EH (cell line): ENCODE data around the gene VPS13C.

Source experiments
- DNase-seq: peaks from one replicate; pipeline ENCODE4 v3.0.0-alpha.2; 2015; ENCODE audit warnings: low read depth

Gene VPS13C

DNA sequence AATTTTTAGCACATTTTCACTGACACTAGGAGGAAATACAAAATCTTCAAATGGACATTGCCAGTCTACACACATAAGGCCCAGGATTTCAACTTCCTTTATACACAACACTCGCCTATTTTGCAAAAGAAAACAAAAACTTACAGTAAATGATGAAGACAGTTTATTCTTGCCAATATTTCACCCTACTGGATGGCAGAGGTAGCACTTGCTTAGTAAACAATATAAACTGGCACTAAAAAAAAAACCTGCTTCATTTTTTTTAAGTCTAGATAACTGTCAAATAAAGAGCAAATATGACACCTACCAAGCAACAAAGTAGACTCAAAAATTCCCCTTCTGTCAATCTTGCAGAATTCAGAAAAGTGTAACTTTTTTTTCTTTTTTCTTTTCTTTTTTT is 204.0 kb downstream of the VPS13C start:
- DNase-seq = no peak

GRCh38 chr15:61853195-61853594 is 207.1 kb downstream of the VPS13C start:
- DNase-seq = no peak

GRCh38 chr15:61851955-61852354 is 208.3 kb downstream of the VPS13C start:
- no peak for DNase-seq

DNA sequence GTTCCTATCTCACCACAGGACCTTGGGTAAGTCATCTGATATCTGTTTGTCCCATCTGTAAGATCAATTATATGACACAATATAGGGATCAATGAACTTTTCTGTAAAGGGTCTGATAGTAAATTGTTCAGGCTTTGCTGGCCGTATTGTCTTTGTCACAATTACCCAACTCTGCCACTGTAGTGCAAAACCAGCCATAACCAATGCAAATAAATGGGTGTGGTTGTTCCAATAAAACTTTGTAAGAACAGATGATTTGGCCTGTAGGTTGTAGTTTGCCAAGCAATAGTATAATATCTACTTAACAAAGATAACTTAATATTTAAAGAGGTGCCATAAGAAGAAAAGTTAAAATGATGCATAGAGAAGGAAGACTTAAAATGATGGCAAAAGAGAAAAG is 210.8 kb downstream of the VPS13C start:
- no peak for DNase-seq

DNA sequence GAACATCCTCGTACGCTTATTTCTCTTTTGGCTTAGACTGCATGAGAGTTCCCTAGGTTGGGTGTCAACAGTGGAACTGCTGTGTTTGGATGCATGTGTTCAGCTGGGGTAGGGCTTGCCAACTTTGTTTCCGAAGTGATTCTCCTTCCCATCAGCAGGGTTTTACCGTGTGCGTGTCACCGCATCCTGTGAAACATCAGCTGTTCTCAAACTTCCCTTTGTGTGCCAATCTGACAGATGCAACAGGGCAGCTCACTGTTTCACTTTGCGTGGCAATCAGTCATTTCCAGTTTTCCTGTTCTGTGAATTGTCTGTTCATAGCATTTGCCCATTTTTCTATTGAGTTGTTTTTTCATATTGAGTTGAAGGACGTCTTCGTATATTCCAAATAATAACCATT is 218.8 kb downstream of the VPS13C start:
- DNase-seq = no peak

DNA sequence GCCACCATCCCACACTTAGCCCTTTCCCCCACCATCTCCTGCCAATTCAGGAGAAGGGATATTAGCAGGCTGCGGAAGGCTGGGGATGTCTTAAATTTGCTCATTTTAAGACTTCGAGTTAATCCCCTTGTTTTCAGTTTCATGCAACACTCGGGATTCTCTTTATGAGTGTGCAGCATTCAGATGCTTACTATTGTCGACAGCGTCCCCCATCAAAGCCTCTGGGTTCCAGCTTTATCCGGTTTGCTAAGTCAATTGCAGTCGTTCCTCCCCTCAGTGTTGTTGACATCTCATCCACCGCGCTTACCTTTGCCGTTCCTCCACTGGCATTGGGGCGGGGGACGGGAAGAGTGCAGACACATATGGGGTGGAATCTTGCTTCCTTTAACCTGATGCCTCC is 220.2 kb downstream of the VPS13C start:
- DNase-seq = no peak

DNA sequence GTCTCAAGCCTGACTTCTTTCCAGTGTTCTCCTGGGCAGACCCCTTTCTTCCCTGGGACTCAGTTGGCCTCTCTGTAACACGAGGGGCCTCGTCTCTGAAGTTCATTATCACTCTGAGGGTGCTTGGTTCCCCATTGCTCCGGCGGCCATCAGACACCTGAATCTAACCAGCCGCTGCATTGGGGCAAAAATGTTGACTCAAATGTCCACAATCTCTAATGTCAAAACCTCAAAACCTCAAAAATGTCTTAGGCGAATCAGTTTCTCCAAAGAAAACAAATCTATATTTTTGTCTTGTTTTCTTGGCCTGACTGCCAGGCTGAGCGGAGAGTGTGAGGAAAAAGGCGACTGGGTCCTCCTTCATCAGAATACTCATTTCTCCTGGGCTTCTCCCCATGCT is 220.7 kb downstream of the VPS13C start:
- DNase-seq = peak; percentile 22

GRCh38 chr15:61835496-61836106 is 224.6 kb downstream of the VPS13C start:
- peak; percentile 65 for DNase-seq

DNA sequence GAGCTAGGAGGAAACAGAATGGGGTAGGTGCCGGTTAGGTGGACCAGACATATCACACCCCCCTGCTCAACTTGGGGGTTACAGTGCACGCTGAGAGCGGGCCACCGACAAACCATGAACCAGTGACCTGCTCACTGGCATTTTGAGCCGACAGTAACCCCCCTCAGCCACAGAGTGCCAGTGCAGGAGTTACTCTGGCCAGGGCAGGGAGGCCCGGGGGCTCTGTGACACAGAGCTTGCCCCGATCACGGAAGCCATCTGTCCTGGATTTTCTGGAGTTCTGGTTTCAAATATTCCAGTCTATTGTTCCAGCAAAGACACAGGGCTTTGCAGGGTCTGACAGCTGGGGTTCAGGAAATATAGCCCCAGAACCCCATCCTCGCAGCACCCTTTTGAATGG is 225.2 kb downstream of the VPS13C start:
- no peak for DNase-seq

DNA sequence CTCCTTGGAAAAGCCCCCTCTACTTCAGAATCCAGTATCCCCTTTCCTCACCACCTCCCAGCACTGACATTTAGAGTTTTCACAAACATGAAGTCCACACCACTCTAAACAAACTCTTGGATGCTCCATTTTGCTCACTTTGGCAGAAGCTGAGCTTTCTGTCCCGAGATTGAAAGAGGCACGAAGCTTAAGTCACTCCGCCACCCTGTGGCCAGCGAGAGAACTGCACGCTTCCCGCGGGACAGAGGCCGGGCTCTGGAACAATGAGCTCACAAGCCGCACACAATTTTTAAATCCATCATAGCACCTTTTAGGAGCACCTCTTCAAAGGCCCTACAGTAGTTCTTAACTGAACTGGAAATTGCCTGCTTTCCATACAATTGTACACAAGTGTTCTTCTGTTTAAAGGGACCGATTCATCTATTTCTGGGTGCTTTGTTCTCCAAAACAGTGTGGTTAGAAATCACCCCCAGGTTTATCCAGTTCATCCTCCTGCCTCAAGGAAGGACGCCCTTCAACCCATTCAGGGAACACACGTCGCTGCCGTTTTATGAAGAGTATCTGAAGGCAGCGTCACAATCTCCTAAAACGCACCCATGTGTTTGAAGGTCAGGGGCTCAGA is 226.1 kb downstream of the VPS13C start:
- DNase-seq = peak; percentile 70

- DNase-seq = no peak
Observed at GRCh38 chr15:61832223-61832622, 228.0 kb downstream of the VPS13C start.

DNA sequence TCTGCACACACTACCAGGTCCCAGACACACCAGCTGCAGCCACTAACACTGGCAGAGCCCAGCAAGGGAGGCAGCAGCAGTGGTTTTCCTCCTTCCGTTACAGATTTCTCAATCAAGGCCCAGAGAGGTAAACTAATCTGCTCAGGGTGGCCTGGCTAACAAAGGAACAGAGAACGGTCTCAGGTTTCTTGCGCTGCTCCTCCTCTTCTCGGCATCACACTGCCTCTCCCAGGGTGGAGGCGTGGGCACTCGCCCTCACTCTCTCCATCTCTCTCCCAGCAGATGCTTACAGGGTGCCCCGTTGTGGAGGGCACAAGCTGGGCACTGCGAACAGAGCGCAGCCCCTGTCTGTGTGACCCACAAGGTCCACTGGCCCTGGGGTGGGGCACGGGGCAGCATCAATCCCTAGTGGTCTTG is 228.7 kb downstream of the VPS13C start:
- DNase-seq = no peak

- peak; percentile 9 for DNase-seq
Observed at GRCh38 chr15:61830536-61831330, 229.5 kb downstream of the VPS13C start.

DNA sequence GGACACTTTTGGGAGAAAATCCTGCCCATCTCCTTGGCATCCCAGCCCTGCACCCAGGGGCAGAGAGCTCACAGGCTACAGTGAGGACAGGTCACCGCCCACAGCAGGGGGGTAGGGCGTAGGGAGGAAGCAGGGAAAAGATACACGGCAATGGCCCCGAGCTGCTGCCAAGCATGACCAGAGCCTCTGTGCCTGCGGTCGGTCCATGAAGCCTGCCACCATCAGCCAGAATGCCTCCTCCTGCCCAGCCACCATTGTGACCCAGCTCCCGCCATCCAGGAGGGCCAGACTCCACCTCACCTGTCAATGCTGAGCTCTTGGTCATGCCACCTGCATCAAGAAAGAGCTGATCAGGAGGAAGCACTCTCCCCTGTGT is 230.7 kb downstream of the VPS13C start:
- DNase-seq = no peak

- DNase-seq = no peak
Observed at GRCh38 chr15:61828860-61829513, 231.3 kb downstream of the VPS13C start.

DNA sequence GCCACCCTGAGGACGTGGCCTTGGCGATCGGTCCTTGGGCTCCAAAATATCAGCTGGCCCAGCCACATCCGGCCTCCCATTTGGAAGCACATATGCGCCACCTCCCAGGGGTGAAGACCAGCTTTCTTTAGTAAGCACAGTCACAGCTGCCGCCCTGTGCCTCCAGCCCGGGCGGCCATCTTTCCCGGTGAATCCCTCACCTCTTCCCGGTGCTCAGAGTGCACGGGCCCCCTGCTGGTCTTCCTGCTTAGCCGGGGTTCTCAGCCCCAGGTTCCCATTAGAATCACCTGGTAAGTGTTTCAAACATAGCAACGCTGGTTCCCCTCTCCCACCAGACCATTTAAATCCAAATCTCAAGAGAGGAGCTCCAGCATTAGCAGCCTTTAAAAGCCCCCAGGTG is 232.2 kb downstream of the VPS13C start:
- DNase-seq = no peak

- no peak for DNase-seq
Observed at GRCh38 chr15:61827131-61827530, 233.1 kb downstream of the VPS13C start.

- DNase-seq = no peak
Observed at GRCh38 chr15:61824291-61824690, 236.0 kb downstream of the VPS13C start.

DNA sequence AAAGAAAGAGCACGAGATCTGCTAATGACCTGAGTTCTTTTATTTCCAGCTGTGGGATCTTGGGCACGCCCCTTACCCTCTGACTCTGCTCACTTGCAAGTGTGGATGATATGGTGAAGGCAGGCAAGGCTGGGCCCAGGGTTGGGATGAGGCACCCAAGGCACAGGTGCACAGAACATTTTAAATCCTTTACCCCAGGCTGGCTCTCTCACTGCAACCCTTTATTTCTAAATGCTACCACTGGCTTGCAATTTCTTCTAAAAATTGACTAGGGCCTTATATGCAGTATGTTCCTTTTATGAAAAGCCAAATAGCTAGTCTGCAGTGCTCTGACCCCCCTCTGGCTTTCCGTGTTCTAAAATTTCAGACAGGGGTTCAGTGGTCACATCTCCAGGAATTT is 237.7 kb downstream of the VPS13C start:
- no peak for DNase-seq

GRCh38 chr15:61820951-61821350 is 239.3 kb downstream of the VPS13C start:
- DNase-seq = no peak

DNA sequence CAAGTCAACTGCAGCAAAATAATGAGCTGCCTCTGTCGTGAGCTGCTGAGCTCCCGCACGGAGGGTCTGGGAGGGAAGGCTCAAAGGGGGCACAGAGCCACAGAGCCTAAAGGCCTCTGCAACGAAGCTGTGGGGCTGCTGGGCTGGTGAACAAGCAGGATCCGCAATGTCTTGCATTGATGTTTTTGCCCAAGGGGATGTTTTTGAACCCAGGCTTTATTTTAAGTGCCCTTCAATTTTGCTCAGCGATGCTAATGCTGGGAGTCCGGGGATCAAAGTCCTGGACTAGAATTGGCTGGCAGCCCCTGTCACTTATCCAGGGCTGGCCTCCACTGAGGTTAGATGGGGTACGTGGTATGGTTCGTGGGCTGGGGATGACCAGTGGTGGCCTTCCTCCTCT is 240.0 kb downstream of the VPS13C start:
- DNase-seq = no peak

GRCh38 chr15:61819386-61819785 is 240.9 kb downstream of the VPS13C start:
- DNase-seq = no peak

DNA sequence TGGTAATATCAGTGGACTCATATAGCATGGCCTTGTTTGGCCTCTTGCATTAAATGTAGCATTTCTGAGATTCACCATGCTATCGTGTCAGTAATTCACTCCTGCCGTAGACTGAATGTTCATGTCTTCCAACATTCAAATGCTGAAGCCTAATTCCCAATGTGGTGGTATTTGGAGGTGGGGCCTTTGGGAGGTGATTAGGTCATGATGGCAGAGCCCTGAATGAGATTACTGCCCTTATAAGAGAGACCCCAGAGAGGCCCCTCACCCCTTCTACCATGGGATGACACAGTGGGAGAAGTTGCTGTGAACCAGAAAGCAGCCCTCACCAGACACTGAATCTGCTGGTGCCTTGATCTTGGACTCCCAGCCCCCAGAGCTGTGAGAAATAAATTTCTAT is 241.4 kb downstream of the VPS13C start:
- no peak for DNase-seq
